Measurements from ENCODE around the gene CPXM2. TPM values are rescaled to one million over a fixed set of nuclear protein-coding genes. Genes with fewer than 3 reads are reported as not detected.
A peak's percentile ranks its signal among the peaks of the same experiment; 100 is the strongest.

The CPXM2 gene
- total RNA-seq, 1 donor from 2014 or later: 3.3 TPM

DNA sequence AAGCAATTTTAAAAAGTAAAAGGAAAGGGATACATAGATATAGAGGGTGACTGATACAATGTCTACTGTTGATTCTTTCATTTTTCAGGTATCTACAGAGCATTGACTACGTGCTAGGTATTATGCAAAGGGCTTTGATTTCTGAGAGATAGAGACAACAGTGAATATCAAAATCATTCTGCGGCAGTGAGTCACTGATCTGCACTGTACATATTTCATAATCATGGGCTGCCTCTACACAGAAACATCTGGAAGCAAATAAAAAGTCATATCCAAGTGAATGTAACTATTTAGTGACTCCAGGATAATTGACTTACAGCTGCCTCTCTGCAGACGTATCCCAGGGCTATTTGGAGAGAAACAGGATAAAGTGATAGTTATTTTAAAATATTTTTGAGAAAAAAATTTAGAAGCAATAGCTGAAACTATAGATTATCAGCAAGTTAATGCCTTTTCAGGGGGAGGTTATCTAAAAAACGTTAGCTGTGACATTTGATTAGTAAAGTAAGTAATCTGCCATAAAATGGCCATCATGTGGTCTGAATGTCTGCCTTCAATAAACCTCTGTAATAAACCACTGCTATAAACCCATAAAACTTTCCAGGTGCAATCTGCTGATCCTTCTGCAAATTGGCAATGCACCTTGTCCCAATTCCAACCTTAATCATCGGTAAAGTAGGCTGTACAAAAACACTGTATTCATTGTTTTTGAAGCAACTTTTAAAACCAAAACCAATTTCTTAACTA lies 43.7 kb downstream of the CPXM2 start:
- no peak for ATAC-seq

- no peak for ATAC-seq
Measured at GRCh38 chr10:123843835-123844234, 47.8 kb downstream of the CPXM2 start.

DNA sequence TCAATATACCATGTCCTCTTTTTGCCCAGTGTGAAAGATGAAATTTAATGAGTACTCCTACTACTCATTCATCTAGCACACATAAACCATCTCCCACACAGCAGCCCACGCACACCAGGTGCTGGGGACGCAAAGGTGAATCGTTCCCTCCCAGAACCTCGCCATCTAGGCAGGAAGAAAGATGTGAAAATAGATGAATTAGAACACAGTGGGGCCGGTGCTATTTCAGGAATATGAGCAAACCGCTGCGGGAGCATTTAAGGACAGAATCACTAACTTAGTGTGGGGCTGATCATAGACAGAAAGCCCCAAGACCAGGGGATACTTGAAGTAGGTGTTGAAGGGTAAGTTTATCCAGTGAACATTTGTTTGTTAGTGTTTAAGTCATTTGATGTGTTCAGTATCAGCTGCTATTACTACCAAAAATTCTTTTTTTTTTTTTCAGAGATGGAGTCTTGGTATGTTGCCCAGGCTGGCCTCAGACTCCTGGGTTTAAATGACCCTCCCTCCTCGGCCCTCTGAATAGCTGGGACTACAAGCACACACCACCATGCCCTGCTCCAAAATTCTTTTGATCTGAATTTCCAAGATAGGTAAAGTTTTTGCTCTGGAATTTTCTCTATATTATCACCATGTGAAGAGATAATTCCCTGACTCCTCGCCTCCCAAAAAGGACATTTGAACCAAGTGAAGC lies 48.8 kb downstream of the CPXM2 start:
- ATAC-seq: no peak

DNA sequence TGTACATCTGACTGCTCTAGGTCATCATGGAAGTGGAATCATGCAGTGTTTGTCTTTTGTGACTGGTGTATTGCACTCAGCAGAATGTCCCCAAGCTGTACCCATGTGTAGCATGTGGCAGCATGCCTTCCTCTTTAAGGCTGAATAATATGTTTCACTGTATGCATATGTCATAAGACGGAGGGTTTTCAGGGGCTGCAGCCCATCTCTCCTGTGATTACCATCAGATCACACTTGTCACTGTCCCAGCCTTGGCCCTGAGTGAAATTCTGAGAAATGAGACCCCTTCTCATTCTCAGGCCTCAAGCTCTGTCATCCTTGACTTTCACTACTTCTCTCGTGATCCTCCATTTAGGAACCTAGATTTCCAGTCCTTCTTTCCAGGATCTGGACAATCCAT lies 50.0 kb downstream of the CPXM2 start:
- no peak for ATAC-seq

GRCh38 chr10:123841115-123841514 lies 50.5 kb downstream of the CPXM2 start:
- no peak for ATAC-seq

DNA sequence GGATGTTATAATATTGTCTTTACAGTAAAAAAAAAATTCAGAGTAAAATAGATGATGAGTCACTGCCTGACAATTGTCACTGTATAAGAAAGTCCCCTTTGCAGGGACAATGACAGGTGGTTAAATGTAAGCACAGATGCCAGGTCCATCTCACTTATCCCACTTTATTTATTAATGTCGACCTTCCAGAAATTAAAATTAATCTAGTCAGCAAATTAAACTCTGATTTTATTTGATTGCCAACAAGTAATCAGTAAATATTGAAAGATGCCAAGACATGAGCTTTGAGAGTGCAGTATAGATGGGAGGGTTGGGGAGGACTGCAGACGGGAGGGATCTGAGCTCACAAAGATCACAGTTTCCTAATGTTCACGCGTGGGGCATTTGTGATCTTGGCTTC lies 50.9 kb downstream of the CPXM2 start:
- ATAC-seq: no peak

GRCh38 chr10:123838596-123839310 lies 52.9 kb downstream of the CPXM2 start:
- ATAC-seq: no peak

GRCh38 chr10:123837756-123838155 lies 53.9 kb downstream of the CPXM2 start:
- no peak for ATAC-seq

DNA sequence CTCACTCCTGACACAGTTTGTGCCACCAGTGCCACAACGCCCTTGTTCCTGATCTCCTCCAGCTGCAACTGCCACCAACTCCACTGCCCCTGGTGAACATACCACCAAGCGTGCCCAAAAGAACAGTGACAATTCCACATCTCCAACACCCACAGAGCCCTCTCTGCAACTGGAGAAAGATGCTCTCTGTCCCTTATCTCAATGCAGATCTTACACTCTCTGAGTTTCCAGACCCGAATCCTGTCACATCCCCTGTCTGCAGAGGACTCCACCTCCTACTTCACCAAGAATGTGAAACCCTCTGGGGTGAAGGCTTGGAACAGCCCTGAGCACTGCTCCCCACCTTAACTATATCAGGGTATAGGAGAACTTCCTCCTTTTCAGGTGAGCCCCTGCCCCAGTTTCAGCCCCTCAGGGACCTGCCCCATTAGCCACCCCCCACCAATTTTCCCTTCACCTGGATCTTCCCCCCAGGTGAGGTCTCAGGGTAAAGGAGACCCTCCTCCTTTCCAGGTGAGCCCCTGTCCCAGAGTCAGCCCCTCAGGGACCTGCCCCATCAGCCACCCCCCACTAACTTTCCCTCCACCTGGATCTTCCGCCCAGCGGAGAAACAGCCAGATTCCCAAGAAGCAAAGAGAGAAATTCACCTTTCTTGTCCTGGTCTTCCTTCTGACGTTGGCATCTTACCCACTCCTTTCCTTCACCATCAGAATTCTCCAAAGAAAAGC lies 55.0 kb downstream of the CPXM2 start:
- no peak for ATAC-seq

GRCh38 chr10:123835575-123835974 lies 56.0 kb downstream of the CPXM2 start:
- no peak for ATAC-seq

DNA sequence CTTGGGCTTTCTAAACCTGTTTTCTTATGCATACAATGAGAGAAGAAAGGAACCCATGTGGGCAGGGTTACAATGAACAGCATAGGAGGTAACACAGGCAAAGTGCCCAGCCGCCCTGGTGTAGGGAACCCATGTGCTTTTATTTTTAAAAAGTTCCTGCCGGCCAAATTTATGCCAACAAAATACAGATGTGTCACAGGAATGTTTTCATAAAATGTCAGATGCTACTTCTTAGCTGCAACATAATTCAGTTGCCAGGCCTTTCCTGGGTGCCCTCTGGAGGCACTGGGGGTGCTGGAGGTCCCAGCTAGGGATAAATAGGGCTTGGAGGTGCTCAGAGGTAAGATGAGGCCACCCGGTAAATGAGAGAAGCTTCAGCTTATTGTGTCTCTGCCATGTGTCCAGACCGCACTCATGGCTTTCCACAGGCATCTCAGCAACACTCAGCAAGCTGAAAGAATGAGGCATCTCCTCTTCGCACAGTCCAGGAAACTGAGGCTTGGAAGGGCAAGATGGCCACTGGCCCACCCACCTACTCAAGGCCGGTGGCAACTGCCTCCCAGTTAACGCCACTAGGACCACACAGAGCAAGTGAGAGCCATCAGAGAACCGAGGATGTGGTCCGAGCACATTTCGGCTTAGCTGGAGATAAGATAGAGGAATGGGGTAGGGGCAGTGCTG lies 58.3 kb downstream of the CPXM2 start:
- no peak for ATAC-seq

- ATAC-seq: no peak
Measured at GRCh38 chr10:123831259-123831658, 60.3 kb downstream of the CPXM2 start.

DNA sequence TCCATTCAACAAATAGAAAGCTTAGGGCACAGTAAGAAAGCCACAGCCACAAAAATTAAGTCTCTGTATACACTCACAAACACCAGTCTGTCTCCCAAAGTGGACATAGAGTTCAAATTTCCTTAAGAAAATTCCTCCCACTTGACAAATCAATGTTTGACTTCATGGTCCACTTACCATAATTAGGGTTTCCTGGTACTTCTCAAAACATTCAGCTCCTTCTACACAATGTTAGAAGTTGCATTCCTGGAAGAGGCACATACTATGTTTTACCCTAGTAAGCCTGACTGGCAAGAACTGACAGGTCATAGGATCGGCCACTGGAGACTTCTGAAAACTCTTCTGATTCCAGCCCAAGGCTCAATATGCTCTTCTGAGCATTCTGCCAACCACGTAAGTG lies 70.5 kb downstream of the CPXM2 start:
- ATAC-seq: peak; percentile 33

- ATAC-seq: no peak
Measured at GRCh38 chr10:123809632-123810031, 82.0 kb downstream of the CPXM2 start.

DNA sequence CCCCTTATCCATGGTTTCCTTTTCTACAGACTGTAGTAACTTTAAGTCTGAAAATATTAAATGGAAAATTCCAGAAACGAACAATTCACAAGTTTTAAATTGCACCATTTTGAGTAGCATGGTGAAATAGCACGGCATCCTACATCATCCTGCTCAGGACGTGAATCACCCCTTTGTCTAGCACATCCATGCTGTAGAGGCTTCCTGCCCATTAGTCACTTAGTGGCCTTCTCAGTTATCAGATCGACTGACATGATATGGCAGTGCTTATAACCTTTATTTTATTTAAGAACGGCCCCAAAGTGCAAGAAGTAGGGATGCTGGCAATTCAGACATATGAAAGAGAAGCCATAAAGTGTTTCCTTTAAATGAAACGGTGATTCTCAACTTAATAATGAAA lies 82.7 kb downstream of the CPXM2 start:
- peak; percentile 88 for ATAC-seq

DNA sequence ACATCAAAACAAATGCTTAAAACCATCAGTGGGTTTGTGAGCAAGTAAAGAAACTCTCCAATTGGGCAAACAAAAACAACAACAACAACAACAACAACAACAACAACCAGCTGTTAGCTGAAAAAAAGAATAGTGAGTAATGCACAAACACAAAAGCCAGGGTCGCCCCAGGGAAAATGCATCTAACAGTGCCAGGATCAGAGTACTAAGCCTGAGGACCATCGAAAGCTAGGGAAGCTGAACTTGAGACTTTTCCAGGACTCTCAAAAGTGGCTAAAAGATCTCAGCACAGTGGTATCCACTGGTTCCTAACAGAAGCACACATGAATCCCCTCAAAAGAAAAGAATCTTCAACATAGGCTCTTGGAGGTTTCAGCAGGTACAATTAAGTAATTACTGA lies 83.3 kb downstream of the CPXM2 start:
- no peak for ATAC-seq

- ATAC-seq: peak; percentile 78
Measured at GRCh38 chr10:123807444-123808035, 84.1 kb downstream of the CPXM2 start.

GRCh38 chr10:123804716-123805115 lies 86.9 kb downstream of the CPXM2 start:
- ATAC-seq: no peak

GRCh38 chr10:123800821-123801220 lies 90.8 kb downstream of the CPXM2 start:
- no peak for ATAC-seq

DNA sequence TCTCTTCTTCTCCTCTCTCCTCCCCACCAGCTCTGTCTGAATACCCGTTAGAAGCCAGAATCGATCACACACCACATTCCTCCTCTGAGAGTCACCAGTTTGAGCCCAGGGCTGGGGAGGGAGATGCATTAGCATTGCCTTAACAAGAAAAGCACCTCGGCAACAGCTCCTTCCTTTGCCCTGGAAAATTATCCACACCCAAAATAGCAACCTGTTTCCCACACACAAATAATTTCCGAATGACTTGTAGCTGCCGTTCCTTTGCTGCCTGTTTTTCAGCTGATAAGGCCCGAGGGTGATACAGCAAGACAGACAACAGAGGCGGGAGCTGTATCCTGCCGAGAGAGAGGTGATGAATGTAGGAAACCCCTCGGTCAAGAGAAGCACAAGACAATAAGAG lies 91.3 kb downstream of the CPXM2 start:
- ATAC-seq: no peak

DNA sequence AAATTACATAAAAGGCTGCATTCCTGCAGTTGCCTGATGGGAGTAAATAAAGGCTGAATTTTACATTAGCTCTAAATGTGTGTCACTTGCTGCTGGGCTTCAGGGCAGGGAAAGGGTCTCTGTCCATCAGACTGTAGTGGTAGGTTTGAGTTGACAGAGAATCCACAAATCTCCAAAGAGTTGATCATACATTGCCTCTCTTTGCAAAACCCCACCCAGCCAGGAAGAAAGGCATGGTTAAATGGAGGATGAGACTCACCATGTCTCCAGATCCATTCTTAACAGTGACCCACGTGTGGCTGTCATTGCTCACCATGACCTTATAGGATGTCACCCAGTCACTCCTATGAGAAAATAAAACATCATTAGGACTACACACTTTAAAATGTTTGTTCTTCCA lies 92.8 kb downstream of the CPXM2 start:
- no peak for ATAC-seq

- no peak for ATAC-seq
Measured at GRCh38 chr10:123797813-123798212, 93.8 kb downstream of the CPXM2 start.

Data from esophagus mucosa (tissue), 1 donor.